ENCODE results near the gene MAN1A2. TPM values are rescaled to one million over a fixed set of nuclear protein-coding genes. Genes with fewer than 3 reads are reported as not detected.
"Not testable (repeated sequence)": the region's sequence is repeated elsewhere in the genome, so short reads cannot be mapped to it uniquely, and the experiment has no call there.

The MAN1A2 gene
- total RNA-seq, 1 donor, result 51.0 TPM

- no peaks in the 10 kb centered on the region for H3K4me1 ChIP-seq (ENCODE audit: insufficient read depth, low read length)
- DNase-seq (ENCODE audit: insufficient read length, low spot score, missing footprints), result no peak
- H2AFZ ChIP-seq (ENCODE audit: low read length), result no peak overlapping the region
- H3K27me3 ChIP-seq (ENCODE audit: insufficient read depth, low read length), result peaks cover 5% of the 10 kb centered on the region
- no peak overlapping the region for H3K27ac ChIP-seq (ENCODE audit: low read depth, low read length)
- H3K9me3 ChIP-seq (ENCODE audit: low read depth, low read length), result no peaks in the 10 kb centered on the region
- H3K79me2 ChIP-seq (ENCODE audit: insufficient read depth, low read length), result no peaks in the 10 kb centered on the region
- H3K4me3 ChIP-seq (ENCODE audit: insufficient read depth, low read length), result no peak overlapping the region
- no peak for TF ChIP-seq CTCF (IDR thresholded peaks at IDR 0.05; ENCODE audit: extremely low read depth, low read depth, low read length)
- no peaks in the 10 kb centered on the region for H4K20me1 ChIP-seq (ENCODE audit: insufficient read depth, low read length)
- H3K4me2 ChIP-seq (ENCODE audit: insufficient read depth, low read length), result no peak overlapping the region
- no peaks in the 10 kb centered on the region for H3K36me3 ChIP-seq (ENCODE audit: insufficient read depth, low read length)
Observed at GRCh38 chr1:117321680-117322609, 45.3 kb upstream of the MAN1A2 start.

- Histone ChIP-seq H3K27ac (ENCODE audit: low read depth, low read length) (no peak overlapping the region), H3K36me3 (ENCODE audit: insufficient read depth, low read length) (no peaks in the 10 kb centered on the region), H3K4me1 (ENCODE audit: insufficient read depth, low read length) (no peaks in the 10 kb centered on the region), H3K9me3 (ENCODE audit: low read depth, low read length) (no peaks in the 10 kb centered on the region), H3K4me2 (ENCODE audit: insufficient read depth, low read length) (no peak overlapping the region), H4K20me1 (ENCODE audit: insufficient read depth, low read length) (no peaks in the 10 kb centered on the region), H3K4me3 (ENCODE audit: insufficient read depth, low read length) (no peak overlapping the region), H3K79me2 (ENCODE audit: insufficient read depth, low read length) (no peaks in the 10 kb centered on the region), H2AFZ (ENCODE audit: low read length) (no peak overlapping the region), H3K27me3 (ENCODE audit: insufficient read depth, low read length) (peaks cover 5% of the 10 kb centered on the region)
- DNase-seq (ENCODE audit: insufficient read length, low spot score, missing footprints), result no peak
- no peak for TF ChIP-seq CTCF (IDR thresholded peaks at IDR 0.05; ENCODE audit: extremely low read depth, low read depth, low read length)
Observed at GRCh38 chr1:117324357-117324756, 42.9 kb upstream of the MAN1A2 start.

- not testable (repeated sequence) for H3K36me3 ChIP-seq (ENCODE audit: insufficient read depth, low read length); H3K9me3 ChIP-seq (ENCODE audit: low read depth, low read length); DNase-seq (ENCODE audit: insufficient read length, low spot score, missing footprints); H4K20me1 ChIP-seq (ENCODE audit: insufficient read depth, low read length); H3K4me3 ChIP-seq (ENCODE audit: insufficient read depth, low read length); H3K27me3 ChIP-seq (ENCODE audit: insufficient read depth, low read length); H3K4me1 ChIP-seq (ENCODE audit: insufficient read depth, low read length); H2AFZ ChIP-seq (ENCODE audit: low read length); H3K27ac ChIP-seq (ENCODE audit: low read depth, low read length); H3K79me2 ChIP-seq (ENCODE audit: insufficient read depth, low read length); H3K4me2 ChIP-seq (ENCODE audit: insufficient read depth, low read length)
Observed at GRCh38 chr1:117326035-117326434, 41.2 kb upstream of the MAN1A2 start.

- no peak for TF ChIP-seq CTCF (IDR thresholded peaks at IDR 0.05; ENCODE audit: extremely low read depth, low read depth, low read length)
- Histone ChIP-seq H3K9me3 (ENCODE audit: low read depth, low read length) (no peaks in the 10 kb centered on the region), H3K4me1 (ENCODE audit: insufficient read depth, low read length) (no peaks in the 10 kb centered on the region), H2AFZ (ENCODE audit: low read length) (no peak overlapping the region), H3K4me3 (ENCODE audit: insufficient read depth, low read length) (no peak overlapping the region), H3K36me3 (ENCODE audit: insufficient read depth, low read length) (no peaks in the 10 kb centered on the region), H4K20me1 (ENCODE audit: insufficient read depth, low read length) (no peaks in the 10 kb centered on the region), H3K27me3 (ENCODE audit: insufficient read depth, low read length) (peaks cover 3% of the 10 kb centered on the region), H3K27ac (ENCODE audit: low read depth, low read length) (no peak overlapping the region), H3K79me2 (ENCODE audit: insufficient read depth, low read length) (no peaks in the 10 kb centered on the region), H3K4me2 (ENCODE audit: insufficient read depth, low read length) (no peak overlapping the region)
- DNase-seq (ENCODE audit: insufficient read length, low spot score, missing footprints), result no peak
Observed at GRCh38 chr1:117327011-117327410, 40.2 kb upstream of the MAN1A2 start.
